AG04449 (cell line): ENCODE measurements around the gene PROSER3.

Experiments
- CTCF ChIA-PET: fragments of 350-600 bp; formaldehyde crosslinking; extraction: SDS; loops from one replicate; lab custom pipeline; 2021; ENCODE audit warnings: antibody characterized with exemption; lab: Yijun Ruan, JAX
- POLR2A ChIA-PET: fragments of 400-600, 350-600 bp; formaldehyde crosslinking; extraction: SDS; loops from one replicate; lab custom pipeline; 2020; ENCODE audit warnings: antibody characterized with exemption, inconsistent platforms; lab: Yijun Ruan, JAX
- DNase-seq: peaks from one replicate; pipeline ENCODE4 v3.0.0-alpha.2; 2010; ENCODE audit warnings: low read depth, low spot score
- H3K4me3 ChIP-seq: 2 replicates; pipeline ENCODE4 v1.5.1; 2011; ENCODE audit warnings: low read depth, mild to moderate bottlenecking, control low read depth, low read length
- CTCF ChIP-seq: IDR thresholded peaks from one replicate; pipeline ENCODE4 v1.5.1; 2011; ENCODE audit warnings: mild to moderate bottlenecking, moderate library complexity, low read length, control low read depth, inconsistent platforms; ENCODE audit not compliant: insufficient read depth; ENCODE audit errors: missing control alignments

The PROSER3 gene

GRCh38 chr19:35788205-35788960, 30.4 kb downstream of the PROSER3 start:
- no peak for TF ChIP-seq CTCF
- ChIA-PET CTCF (no interaction called here), POLR2A (no interaction called here)
- no peak overlapping the region for H3K4me3 ChIP-seq
- DNase-seq, result no peak

- no peak for DNase-seq
- H3K4me3 ChIP-seq, result no peak overlapping the region
- no peak for TF ChIP-seq CTCF
- POLR2A ChIA-PET, result no interaction called here
- CTCF ChIA-PET, result interaction anchor here (1.0 kb wide), 1 partner anchor 13 kb away, joined by 3 read pairs; no protein-coding TSS in a partner anchor
Measured at GRCh38 chr19:35789195-35789977, 31.4 kb downstream of the PROSER3 start.

GRCh38 chr19:35789978-35790944, 32.3 kb downstream of the PROSER3 start:
- H3K4me3 ChIP-seq, result no peak overlapping the region
- POLR2A ChIA-PET, result no interaction called here
- no peak for DNase-seq
- TF ChIP-seq CTCF, result no peak
- CTCF ChIA-PET, result interaction anchor here (1.0 kb wide), 1 partner anchor 14 kb away, joined by 3 read pairs; no protein-coding TSS in a partner anchor

- no peak overlapping the region for H3K4me3 ChIP-seq
- no peak for TF ChIP-seq CTCF
- no peak for DNase-seq
- POLR2A ChIA-PET, result no interaction called here
- CTCF ChIA-PET, result no interaction called here
Measured at GRCh38 chr19:35790981-35791813, 33.2 kb downstream of the PROSER3 start.

- no peak for DNase-seq
- CTCF ChIA-PET, result no interaction called here
- TF ChIP-seq CTCF, result no peak
- POLR2A ChIA-PET, result no interaction called here
- H3K4me3 ChIP-seq, result no peak overlapping the region
Measured at GRCh38 chr19:35791814-35792279, 33.9 kb downstream of the PROSER3 start.
